B cell (primary cell): ENCODE measurements around the gene AGPAT3. TPM values are rescaled to one million over a fixed set of nuclear protein-coding genes. Genes with fewer than 3 reads are reported as not detected.

Source experiments
- ATAC-seq: fragments of 200-7000 bp; cut with Tn5 transposase; one replicate; pipeline ENCODE4 v1.10.0; 2021; ENCODE audit warnings: low read depth, mild to moderate bottlenecking, moderate number of reproducible peaks, moderate library complexity
- CTCF ChIA-PET: fragments of 350-600 bp; sonication (Branson Sonifier 250); formaldehyde crosslinking; loops from one replicate; lab custom pipeline; 2021; ENCODE audit warnings: antibody characterized with exemption, inconsistent platforms; lab: Charles Lee
- POLR2A ChIA-PET: fragments of 350-600 bp; sonication (Branson Sonifier 250); formaldehyde crosslinking; loops from one replicate; lab custom pipeline; 2021; ENCODE audit warnings: antibody characterized with exemption; lab: Charles Lee
- DNase-seq: peaks from one replicate; pipeline ENCODE4 v3.0.0; 2013
- H2AFZ ChIP-seq: 2 replicates; pipeline ENCODE4 v1.6.1; 2012; ENCODE audit warnings: mild to moderate bottlenecking, low read depth, low read length; ENCODE audit not compliant: insufficient read depth, poor library complexity, severe bottlenecking
- H3K27ac ChIP-seq, 2 donors: 1 replicate in 1 of 2; 2 replicates in 1 of 2; pipeline ENCODE4 v1.5.1; 2012 to 2013; ENCODE audit warnings: low read length in 2 of 2, mild to moderate bottlenecking in 2 of 2, moderate library complexity in 1 of 2
- H3K27me3 ChIP-seq, 4 experiments: fragments of 200-600 bp in 1 of 4; sonication (generic) in 1 of 4; replicated peaks in 1 of 4; 1 replicate in 2 of 4; 2 replicates in 2 of 4; pipeline versions ENCODE4 v1.6.1 to v1.7.0; 2013 to 2016; ENCODE audit warnings: low read length in 3 of 4, mild to moderate bottlenecking in 2 of 4, mixed read lengths in 1 of 4, moderate library complexity in 1 of 4; ENCODE audit not compliant: insufficient read depth in 4 of 4, control insufficient read depth in 3 of 4; ENCODE audit errors: control extremely low read depth in 1 of 4
- H3K36me3 ChIP-seq, 2 experiments: replicated peaks in 1 of 2; 1 replicate in 1 of 2; 2 replicates in 1 of 2; pipeline versions ENCODE4 v1.6.1 to v1.7.1; 2013; ENCODE audit warnings: low read length in 1 of 2; ENCODE audit not compliant: insufficient read depth in 2 of 2, control insufficient read depth in 1 of 2; ENCODE audit errors: control extremely low read depth in 1 of 2, extremely low read depth in 1 of 2
- H3K4me1 ChIP-seq, 2 donors: fragments of 200-600 bp in 1 of 2; sonication (generic) in 1 of 2; 1 replicate in 1 of 2; 2 replicates in 1 of 2; pipeline versions ENCODE4 v1.5.1 to v1.6.1; 2013 to 2017; ENCODE audit warnings: low read length in 2 of 2; ENCODE audit not compliant: control insufficient read depth in 2 of 2, insufficient read depth in 2 of 2
- H3K4me2 ChIP-seq: replicated peaks from 2 replicates; pipeline ENCODE3; 2012; ENCODE audit warnings: mild to moderate bottlenecking, low read depth, low read length; ENCODE audit not compliant: poor library complexity, severe bottlenecking
- H3K4me3 ChIP-seq, 5 experiments: fragments of 200-600 bp in 1 of 5; sonication (generic) in 1 of 5; 1 replicate in 3 of 5; 2 replicates in 2 of 5; pipeline versions ENCODE4 v1.5.1 to v1.7.0; 2011 to 2016; ENCODE audit warnings: low read length in 4 of 5, mild to moderate bottlenecking in 4 of 5, low read depth in 2 of 5, control low read depth in 1 of 5, moderate library complexity in 1 of 5; ENCODE audit not compliant: insufficient read depth in 1 of 5; ENCODE audit errors: control extremely low read depth in 1 of 5, extremely low read depth in 1 of 5
- H3K79me2 ChIP-seq: fragments of 200-600 bp; sonication (generic); one replicate; pipeline ENCODE4 v1.6.0; 2016; ENCODE audit warnings: low read length; ENCODE audit not compliant: control insufficient read depth, insufficient read depth
- H3K9ac ChIP-seq: fragments of 200-600 bp; sonication (generic); 2 replicates; pipeline ENCODE4 v1.6.1; 2017; ENCODE audit warnings: mild to moderate bottlenecking, low read length, moderate library complexity
- H3K9me3 ChIP-seq, 3 donors: one replicate each; pipeline versions ENCODE4 v1.6.1 to v1.7.1; 2013; ENCODE audit warnings: low read length in 2 of 3; ENCODE audit not compliant: control insufficient read depth in 2 of 3, insufficient read depth in 1 of 3; ENCODE audit errors: control extremely low read depth in 1 of 3
- H4K20me1 ChIP-seq: 2 replicates; pipeline ENCODE4 v1.6.0; 2012; ENCODE audit warnings: mild to moderate bottlenecking, low read length; ENCODE audit not compliant: insufficient read depth, control insufficient read depth, poor library complexity, severe bottlenecking
- H3K27ac Mint-ChIP-seq: one replicate; pipeline ENCODE4 v1.8.0; 2021; ENCODE audit warnings: mixed read lengths
- H3K27me3 Mint-ChIP-seq: one replicate; pipeline ENCODE4 v1.8.0; 2021; ENCODE audit warnings: mixed read lengths
- H3K4me1 Mint-ChIP-seq: one replicate; pipeline ENCODE4 v1.8.0; 2021; ENCODE audit warnings: mixed read lengths
- H3K4me3 Mint-ChIP-seq: one replicate; pipeline ENCODE4 v1.8.0; 2021; ENCODE audit warnings: mixed read lengths
- H3K9me3 Mint-ChIP-seq: one replicate; pipeline ENCODE4 v1.8.0; 2022; ENCODE audit warnings: mixed read lengths; ENCODE audit not compliant: insufficient read depth
- CTCF ChIP-seq: fragments of 200-600 bp; IDR thresholded peaks from one replicate; pipeline ENCODE4 v1.8.0; 2022; ENCODE audit warnings: antibody characterized with exemption, mild to moderate bottlenecking
- EZH2 ChIP-seq: IDR thresholded peaks from 2 replicates; pipeline ENCODE4 v1.6.1; 2012; ENCODE audit warnings: borderline replicate concordance, low read depth, mild to moderate bottlenecking, moderate library complexity, low read length; ENCODE audit not compliant: insufficient read depth, poor library complexity, severe bottlenecking
- WGBS: methylation state at CpG from one replicate; pipeline ENCODE4 v1.1.5; 2013; ENCODE audit warnings: missing lambda C conversion rate; ENCODE audit not compliant: insufficient coverage; 5-methylcytosine and 5-hydroxymethylcytosine counted together
- intact Hi-C: fragments of 100-400 bp; cut with micrococcal nuclease; formaldehyde crosslinking; loops from one replicate; pipeline ENCODE4 v1.10.0; 2022
- polyA plus RNA-seq: library from polyadenylated mRNA; depleted of rRNA; stranded (reverse); fragments of >200 nt; gene quantifications from 2 replicates; pipeline ENCODE4 v1.2.3, GENCODE V29; 2012
- total RNA-seq, 2 donors: library from RNA; stranded (reverse); fragments of 120-200 nt in 1 of 2; gene quantifications; 1 replicate in 1 of 2; 2 replicates in 1 of 2; pipeline versions ENCODE4 v1.2.3 to v1.2.4, GENCODE V29; 2013 to 2022

AGPAT3 gene
- total and polyA plus RNA-seq, 2 donors (not counting 1 experiment from before 2014, with no cell fraction given) = 14.3 to 49.3 TPM

- Mint-ChIP-seq H3K4me1 (peaks cover 55% of the 10 kb centered on the region), H3K9me3 (no peaks in the 10 kb centered on the region), H3K27me3 (no peaks in the 10 kb centered on the region), H3K27ac (peak overlapping the region; percentile 80), H3K4me3 (peak overlapping the region; percentile 79)
- Histone ChIP-seq H3K79me2 (peaks cover 84% of the 10 kb centered on the region), H4K20me1 (peaks cover 52% of the 10 kb centered on the region), H2AFZ (peak overlapping the region; percentile 64), H3K36me3 (no peaks in the 10 kb centered on the region), H3K27ac (peak overlapping the region; percentile 59 to 67), H3K4me3 (peak overlapping the region; percentile 24 to 65 (median 60)), H3K4me1 (peaks cover 15 to 35% of the 10 kb centered on the region in 2 donors), H3K27me3 (no peaks in the 10 kb centered on the region), H3K9me3 (peaks cover 0 to 16% (median 6%) of the 10 kb centered on the region in 3 donors), H3K9ac (peak overlapping the region; percentile 65), H3K4me2 (peak overlapping the region; percentile 79)
- CTCF ChIA-PET = interaction anchor here (0.8 kb wide), 1 partner anchor 106 kb away, joined by 3 read pairs; no protein-coding TSS in a partner anchor
- intact Hi-C loops = loop anchor here (2.0 to 10.0 kb wide), 2 partner anchors 22 to 52 kb away; partner anchors contain the start of gene AGPAT3
- TF ChIP-seq CTCF (no peak), EZH2 (no peak)
- DNase-seq = peak; percentile 68
- ATAC-seq = peak; percentile 71
- POLR2A ChIA-PET = no interaction called here
- WGBS = 7% methylated on average over 34 of the region's 35 CpGs
Measured at GRCh38 chr21:43916691-43917514, 51.9 kb downstream of the AGPAT3 start.
